ENCODE data around the gene RAB11FIP4.
A peak's percentile ranks its signal among the peaks of the same experiment; 100 is the strongest.

The RAB11FIP4 gene

GRCh38 chr17:31448467-31449077 lies 57.1 kb downstream of the RAB11FIP4 start (continued):
- TF ChIP-seq ELK4 (IDR thresholded peaks at IDR 0.05; ENCODE audit: borderline replicate concordance, low read depth, low read length) (no peak), SP3 (tag by site-specific recombination; IDR thresholded peaks at IDR 0.05) (no peak), ZNF701 (tag by site-specific recombination; IDR thresholded peaks at IDR 0.05) (no peak), ZNF488 (tag by site-specific recombination; IDR thresholded peaks at IDR 0.05) (no peak), ZNF585B (tag by site-specific recombination; IDR thresholded peaks at IDR 0.05) (no peak), ZNF843 (tag by site-specific recombination; IDR thresholded peaks at IDR 0.05) (no peak), ZNF768 (tag by site-specific recombination; IDR thresholded peaks at IDR 0.05) (peak; percentile 74; the same call in 1 of the 2 replicates), ZNF211 (tag by site-specific recombination; IDR thresholded peaks at IDR 0.05; ENCODE audit: low read depth) (no peak), ZFP41 (tag by site-specific recombination; IDR thresholded peaks at IDR 0.05; ENCODE audit: borderline replicate concordance) (no peak), PBX3 (CRISPR knock-in tag; IDR thresholded peaks at IDR 0.05) (no peak), ZNF548 (tag by site-specific recombination; IDR thresholded peaks at IDR 0.05) (no peak), GLIS1 (tag by site-specific recombination; IDR thresholded peaks at IDR 0.05) (peak; percentile 68), ZBTB20 (tag by site-specific recombination; IDR thresholded peaks at IDR 0.05) (no peak), ZNF544 (tag by site-specific recombination; IDR thresholded peaks at IDR 0.05) (no peak), ZNF335 (tag by site-specific recombination; conservative IDR thresholded peaks at IDR 0.05) (peak; percentile 79), ZNF645 (tag by site-specific recombination; IDR thresholded peaks at IDR 0.05) (no peak), CTCF (tag by site-specific recombination; IDR thresholded peaks at IDR 0.05) (no peak), GLIS2 (tag by site-specific recombination; IDR thresholded peaks at IDR 0.05) (no peak), PRDM6 (tag by site-specific recombination; IDR thresholded peaks at IDR 0.05) (peak; percentile 31; the same call in 1 of the 2 replicates), SETDB1 (IDR thresholded peaks at IDR 0.05; ENCODE audit: insufficient read length, low read length) (no peak), ZNF571 (tag by site-specific recombination; IDR thresholded peaks at IDR 0.05) (no peak), ZBTB6 (tag by site-specific recombination; IDR thresholded peaks at IDR 0.05) (0 out of 2 replicates have a peak, but pooled peaks have one; percentile 24), YY1 (tag by site-specific recombination; IDR thresholded peaks at IDR 0.05) (no peak), ZNF76 (tag by site-specific recombination; IDR thresholded peaks at IDR 0.05; ENCODE audit: borderline replicate concordance, low read depth) (no peak), ZFHX2 (tag by site-specific recombination; conservative IDR thresholded peaks at IDR 0.05) (no peak), ZNF311 (tag by site-specific recombination; IDR thresholded peaks at IDR 0.05; ENCODE audit: borderline replicate concordance) (no peak)

Measured in HEK293 (cell line).